CD4-positive, alpha-beta T cell treated with Interleukin-6 at 100 ng/mL for 8 hours (primary cell): Measurements from ENCODE around the gene MYL2.

ENCODE experiments used
- DNase-seq: peaks from one replicate; pipeline ENCODE4 v3.0.0-alpha.2; 2020; ENCODE audit warnings: mixed read lengths, low spot score

The MYL2 gene

GRCh38 chr12:110889361-110889760 is 31.0 kb downstream of the MYL2 start:
- no peak for DNase-seq

- DNase-seq, result no peak
These were observed 32.0 kb downstream of the MYL2 start for GRCh38 chr12:110888256-110888991.

- no peak for DNase-seq
These were observed 35.1 kb downstream of the MYL2 start for GRCh38 chr12:110885152-110885840.

GRCh38 chr12:110883251-110883650 is 37.1 kb downstream of the MYL2 start:
- no peak for DNase-seq

- DNase-seq, result no peak
These were observed 39.7 kb downstream of the MYL2 start for GRCh38 chr12:110880651-110881050.

GRCh38 chr12:110874781-110875180 is 45.6 kb downstream of the MYL2 start:
- DNase-seq, result no peak

GRCh38 chr12:110874351-110874750 is 46.0 kb downstream of the MYL2 start:
- no peak for DNase-seq

GRCh38 chr12:110872100-110872499 is 48.3 kb downstream of the MYL2 start:
- no peak for DNase-seq

GRCh38 chr12:110869803-110870202 is 50.6 kb downstream of the MYL2 start:
- DNase-seq, result no peak

GRCh38 chr12:110869026-110869425 is 51.4 kb downstream of the MYL2 start:
- no peak for DNase-seq

- DNase-seq, result no peak
These were observed 54.9 kb downstream of the MYL2 start for GRCh38 chr12:110865521-110865920.

GRCh38 chr12:110863161-110863560 is 57.2 kb downstream of the MYL2 start:
- no peak for DNase-seq

GRCh38 chr12:110862329-110862728 is 58.0 kb downstream of the MYL2 start:
- no peak for DNase-seq

- DNase-seq, result no peak
These were observed 58.6 kb downstream of the MYL2 start for GRCh38 chr12:110861729-110862128.
